Ishikawa (cell line): ENCODE measurements around the gene NEO1.

Experiments used
- CEBPB ChIP-seq: IDR thresholded peaks from 2 replicates; pipeline ENCODE4 v1.6.1; 2012
- CREB1 ChIP-seq: IDR thresholded peaks from 2 replicates; pipeline ENCODE4 v1.6.1; 2012; ENCODE audit warnings: low read depth
- EGR1 ChIP-seq: IDR thresholded peaks from 2 replicates; pipeline ENCODE4 v1.6.1; 2012
- EP300 ChIP-seq: IDR thresholded peaks from 2 replicates; pipeline ENCODE4 v1.6.1; 2012; ENCODE audit warnings: borderline replicate concordance
- FOXM1 ChIP-seq: IDR thresholded peaks from 2 replicates; pipeline ENCODE4 v1.6.1; 2012; ENCODE audit warnings: low read depth, borderline replicate concordance
- MAX ChIP-seq: IDR thresholded peaks from 2 replicates; pipeline ENCODE4 v1.6.1; 2012
- NFIC ChIP-seq: IDR thresholded peaks from 2 replicates; pipeline ENCODE4 v1.6.1; 2012
- RAD21 ChIP-seq: IDR thresholded peaks from 2 replicates; pipeline ENCODE4 v1.6.1; 2012; ENCODE audit warnings: low read depth
- TAF1 ChIP-seq: IDR thresholded peaks from 2 replicates; pipeline ENCODE4 v1.6.1; 2012; ENCODE audit warnings: low read depth, mild to moderate bottlenecking
- TCF12 ChIP-seq: IDR thresholded peaks from 2 replicates; pipeline ENCODE4 v1.6.1; 2012; ENCODE audit warnings: low read depth
- YY1 ChIP-seq: IDR thresholded peaks from 2 replicates; pipeline ENCODE4 v1.6.1; 2012; ENCODE audit warnings: low read depth
- ZBTB7A ChIP-seq: IDR thresholded peaks from 2 replicates; pipeline ENCODE4 v1.6.1; 2012; ENCODE audit warnings: low read depth
- TF ChIP-seq, protein P1 (sequence below): IDR thresholded peaks from 2 replicates; pipeline ENCODE4 v1.6.1; 2012; ENCODE audit warnings: low read depth, mild to moderate bottlenecking

DNA sequence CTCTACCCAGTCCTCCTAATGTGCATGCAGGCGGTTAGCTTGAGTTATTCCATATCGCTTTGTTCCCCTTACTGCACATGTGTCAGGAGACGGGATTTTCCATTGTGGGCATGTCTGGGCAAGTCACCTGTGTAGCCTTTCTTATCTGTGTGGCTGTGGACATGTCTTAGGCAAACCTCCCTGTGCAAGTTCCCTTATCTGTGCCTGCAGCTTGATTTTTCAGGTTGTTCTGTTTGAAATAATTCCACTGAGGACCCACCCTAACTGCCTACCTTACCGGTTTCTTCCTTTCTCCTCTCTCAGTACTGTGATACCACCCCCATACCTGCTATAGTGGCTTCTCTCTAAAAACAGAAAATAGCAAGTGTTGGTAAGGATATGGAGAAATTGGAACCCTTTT, 113.6 kb downstream of the NEO1 start:
- TF ChIP-seq RAD21 (no peak), NFIC (no peak), EGR1 (no peak), FOXM1 (no peak), TAF1 (no peak), ZBTB7A (no peak), CREB1 (no peak), YY1 (no peak), TCF12 (no peak), EP300 (no peak), MAX (no peak), CEBPB (no peak)
- TF ChIP-seq, protein P1, sequence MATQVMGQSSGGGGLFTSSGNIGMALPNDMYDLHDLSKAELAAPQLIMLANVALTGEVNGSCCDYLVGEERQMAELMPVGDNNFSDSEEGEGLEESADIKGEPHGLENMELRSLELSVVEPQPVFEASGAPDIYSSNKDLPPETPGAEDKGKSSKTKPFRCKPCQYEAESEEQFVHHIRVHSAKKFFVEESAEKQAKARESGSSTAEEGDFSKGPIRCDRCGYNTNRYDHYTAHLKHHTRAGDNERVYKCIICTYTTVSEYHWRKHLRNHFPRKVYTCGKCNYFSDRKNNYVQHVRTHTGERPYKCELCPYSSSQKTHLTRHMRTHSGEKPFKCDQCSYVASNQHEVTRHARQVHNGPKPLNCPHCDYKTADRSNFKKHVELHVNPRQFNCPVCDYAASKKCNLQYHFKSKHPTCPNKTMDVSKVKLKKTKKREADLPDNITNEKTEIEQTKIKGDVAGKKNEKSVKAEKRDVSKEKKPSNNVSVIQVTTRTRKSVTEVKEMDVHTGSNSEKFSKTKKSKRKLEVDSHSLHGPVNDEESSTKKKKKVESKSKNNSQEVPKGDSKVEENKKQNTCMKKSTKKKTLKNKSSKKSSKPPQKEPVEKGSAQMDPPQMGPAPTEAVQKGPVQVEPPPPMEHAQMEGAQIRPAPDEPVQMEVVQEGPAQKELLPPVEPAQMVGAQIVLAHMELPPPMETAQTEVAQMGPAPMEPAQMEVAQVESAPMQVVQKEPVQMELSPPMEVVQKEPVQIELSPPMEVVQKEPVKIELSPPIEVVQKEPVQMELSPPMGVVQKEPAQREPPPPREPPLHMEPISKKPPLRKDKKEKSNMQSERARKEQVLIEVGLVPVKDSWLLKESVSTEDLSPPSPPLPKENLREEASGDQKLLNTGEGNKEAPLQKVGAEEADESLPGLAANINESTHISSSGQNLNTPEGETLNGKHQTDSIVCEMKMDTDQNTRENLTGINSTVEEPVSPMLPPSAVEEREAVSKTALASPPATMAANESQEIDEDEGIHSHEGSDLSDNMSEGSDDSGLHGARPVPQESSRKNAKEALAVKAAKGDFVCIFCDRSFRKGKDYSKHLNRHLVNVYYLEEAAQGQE: no peak
